Activated naive CD4-positive, alpha-beta T cell treated with anti-CD3 and anti-CD28 coated beads, Interleukin-2, amount 50 U/mL, for 16 hours (primary cell): ENCODE data around the gene HACD2.

Source experiments
- DNase-seq: peaks from one replicate; pipeline ENCODE4 v3.0.0-alpha.2; 2020

The HACD2 gene

GRCh38 chr3:123564056-123564455, 20.8 kb downstream of the HACD2 start:
- no peak for DNase-seq

- DNase-seq: no peak
These were observed 22.3 kb downstream of the HACD2 start for GRCh38 chr3:123562547-123562946.

- DNase-seq: no peak
These were observed 23.7 kb downstream of the HACD2 start for GRCh38 chr3:123561188-123561587.

GRCh38 chr3:123559040-123559861, 25.6 kb downstream of the HACD2 start:
- DNase-seq: no peak

- DNase-seq: no peak
These were observed 31.3 kb downstream of the HACD2 start for GRCh38 chr3:123553536-123553935.

GRCh38 chr3:123552768-123553167, 32.1 kb downstream of the HACD2 start:
- no peak for DNase-seq

- no peak for DNase-seq
These were observed 32.6 kb downstream of the HACD2 start for GRCh38 chr3:123552095-123552714.

GRCh38 chr3:123547881-123548519, 36.9 kb downstream of the HACD2 start:
- DNase-seq: no peak

- DNase-seq: no peak
These were observed 38.6 kb downstream of the HACD2 start for GRCh38 chr3:123546133-123546755.

GRCh38 chr3:123543950-123544349, 40.9 kb downstream of the HACD2 start:
- DNase-seq: no peak

- no peak for DNase-seq
These were observed 44.6 kb downstream of the HACD2 start for GRCh38 chr3:123540285-123540684.

GRCh38 chr3:123536153-123536895, 48.5 kb downstream of the HACD2 start:
- no peak for DNase-seq

- DNase-seq: no peak
These were observed 49.3 kb downstream of the HACD2 start for GRCh38 chr3:123535580-123535979.

- no peak for DNase-seq
These were observed 50.6 kb downstream of the HACD2 start for GRCh38 chr3:123534264-123534663.

- DNase-seq: no peak
These were observed 51.2 kb downstream of the HACD2 start for GRCh38 chr3:123533554-123534159.

- DNase-seq: no peak
These were observed 56.7 kb downstream of the HACD2 start for GRCh38 chr3:123528130-123528529.

- DNase-seq: no peak
These were observed 57.8 kb downstream of the HACD2 start for GRCh38 chr3:123527046-123527445.

GRCh38 chr3:123526474-123526873, 58.4 kb downstream of the HACD2 start:
- DNase-seq: no peak

GRCh38 chr3:123525433-123525832, 59.4 kb downstream of the HACD2 start:
- no peak for DNase-seq

- DNase-seq: no peak
These were observed 59.9 kb downstream of the HACD2 start for GRCh38 chr3:123524981-123525380.

GRCh38 chr3:123523023-123523412, 61.8 kb downstream of the HACD2 start:
- DNase-seq: no peak

- no peak for DNase-seq
These were observed 62.4 kb downstream of the HACD2 start for GRCh38 chr3:123522320-123523022.
